ENCODE data around the gene NPHP4. TPM values are rescaled to one million over a fixed set of nuclear protein-coding genes. Genes with fewer than 3 reads are reported as not detected.

The NPHP4 gene
- total and polyA plus RNA-seq, 10 of the 15 experiments (the other 5 are each of a cell fraction or from before 2014, with no cell fraction given), result 0.16 to 10.5 (median 3.1) TPM

GRCh38 chr1:5915587-5916571 is 76.3 kb downstream of the NPHP4 start:
- intact Hi-C loops (cut with micrococcal nuclease; ENCODE audit: unreplicated experiment), result loop anchor here (2.0 kb wide), 1 partner anchor 405 kb away; no protein-coding TSS in a partner anchor
- ChIA-PET POLR2A (no interaction called here), CTCF (interaction anchor here (0.6 to 4.9 kb wide), 9 partner anchors 9 to 476 kb away, joined by 3 to 30 read pairs (median 3); no protein-coding TSS in a partner anchor), RAD21 (ENCODE audit: unreplicated experiment) (interaction anchor here (2.1 kb wide), 1 partner anchor 406 kb away, joined by 5 read pairs; no protein-coding TSS in a partner anchor), SMC1A (ENCODE audit: uncharacterized antibody, unreplicated experiment) (no interaction called here)
- FAIRE-seq (no peak), DNase-seq (ENCODE audit: low read depth, low spot score) (peak; percentile 5), ATAC-seq (peak; percentile 94)
- no peaks in the 10 kb centered on the region for H3K79me2 ChIP-seq (ENCODE audit: control insufficient read depth, insufficient read depth, low read length)
- H3K9ac ChIP-seq (ENCODE audit: control insufficient read depth, insufficient read depth, low read length), result no peak overlapping the region
- no peak overlapping the region for H3K4me2 ChIP-seq (ENCODE audit: control insufficient read depth, insufficient read depth)
- H3K4me1 ChIP-seq (ENCODE audit: control insufficient read depth, insufficient read depth, low read length), result peaks cover 4% of the 10 kb centered on the region
- H3K27ac ChIP-seq (ENCODE audit: control insufficient read depth, insufficient read depth), result 0 out of 2 replicates have a peak overlapping the region, but pooled peaks have one; percentile 8
- no peak overlapping the region for H2AFZ ChIP-seq (ENCODE audit: control insufficient read depth, low read depth, low read length)
- no peaks in the 10 kb centered on the region for H3K9me3 ChIP-seq (replicated peaks; ENCODE audit: control insufficient read depth, insufficient read depth, low read length)
- H3K4me3 ChIP-seq, result no peak overlapping the region
- no peaks in the 10 kb centered on the region for H3K27me3 ChIP-seq (replicated peaks in 1 of 2; ENCODE audit: control insufficient read depth in 2 of 2, insufficient read depth in 2 of 2, low read length in 1 of 2)
- 49% methylated on average over 11 of the region's 11 CpGs for WGBS (ENCODE audit: insufficient coverage, insufficient replicate concordance, low lambda C conversion rate, missing lambda C conversion rate)
- in situ Hi-C loops (cut with MboI), result no loop called here
- H4K20me1 ChIP-seq (ENCODE audit: control insufficient read depth, insufficient read depth), result no peaks in the 10 kb centered on the region
- no peaks in the 10 kb centered on the region for H3K36me3 ChIP-seq (ENCODE audit: control insufficient read depth in 2 of 2, insufficient read depth in 2 of 2, low read length in 1 of 2)
- BruUV-seq (replicated peaks), result no TSS peak
- no peak for TF ChIP-seq ESRRA (IDR thresholded peaks at IDR 0.05; ENCODE audit: low read length)
- no peak for TF ChIP-seq CUX1 (IDR thresholded peaks at IDR 0.05; ENCODE audit: insufficient replicate concordance, low read depth, low read length)
- peak; percentile 65 to 82 (median 70); a peak in 5 of 6 replicates for TF ChIP-seq CTCF (IDR thresholded peaks at IDR 0.05 in 2 of 3, conservative IDR thresholded peaks at IDR 0.05 in 1 of 3; ENCODE audit: control insufficient read depth in 2 of 3, extremely low read depth in 1 of 3, insufficient read depth in 1 of 3, low read depth in 3 of 3, low read length in 3 of 3)
- no peak for TF ChIP-seq POU2F2 (IDR thresholded peaks at IDR 0.05; ENCODE audit: borderline replicate concordance, low read depth, low read length)
- TF ChIP-seq MLLT1 (IDR thresholded peaks at IDR 0.05), result no peak
- TF ChIP-seq NR2C1 (IDR thresholded peaks at IDR 0.05), result no peak
- no peak for TF ChIP-seq HDAC2 (IDR thresholded peaks at IDR 0.05)
- no peak for TF ChIP-seq JUND (IDR thresholded peaks at IDR 0.05; ENCODE audit: low read depth, low read length)
- TF ChIP-seq NFYB (IDR thresholded peaks at IDR 0.05; ENCODE audit: insufficient read depth, low read depth, low read length), result no peak
- no peak for TF ChIP-seq POLR2AphosphoS5 (IDR thresholded peaks at IDR 0.05; ENCODE audit: low read length)
- no peak for TF ChIP-seq CBX3 (IDR thresholded peaks at IDR 0.05; ENCODE audit: borderline replicate concordance, low read depth)
- no peak for TF ChIP-seq ELK1 (IDR thresholded peaks at IDR 0.05; ENCODE audit: low read depth, low read length)

All from GM12878 (cell line).